OCI-LY7 (cell line): ENCODE measurements around the gene SNAP25. TPM values are rescaled to one million over a fixed set of nuclear protein-coding genes. Genes with fewer than 3 reads are reported as not detected.

ENCODE experiments used
- BruUV-seq: library from RNA; stranded (reverse); fragments of 400-500 nt; replicated peaks from 2 replicates; lab custom pipeline; 2021; lab: Mats Ljungman, UMichigan
- CTCF ChIA-PET: fragments of 300-600 bp; sonication (Branson Sonifier 250); formaldehyde crosslinking; loops from one replicate; lab custom pipeline; 2022; ENCODE audit warnings: antibody characterized with exemption; ENCODE audit not compliant: unreplicated experiment; lab: Charles Lee
- POLR2A ChIA-PET: fragments of 300-600 bp; sonication (Branson Sonifier 250); formaldehyde crosslinking; loops from one replicate; lab custom pipeline; 2022; ENCODE audit warnings: antibody characterized with exemption; lab: Charles Lee
- DNase-seq: peaks from one replicate; pipeline ENCODE4 v3.0.0-alpha.2; 2015; ENCODE audit warnings: low spot score
- H2AFZ ChIP-seq: fragments of 200-600 bp; sonication (generic), shearing (Covaris generic); 2 replicates; pipeline ENCODE4 v1.6.1; 2014; ENCODE audit warnings: mild to moderate bottlenecking, antibody characterized with exemption, low read length, moderate library complexity
- H3K27ac ChIP-seq: fragments of 200-600 bp; sonication (generic); 2 replicates; pipeline ENCODE4 v1.5.1; 2014; ENCODE audit warnings: mixed run types, low read depth, mild to moderate bottlenecking, moderate library complexity, low read length, inconsistent platforms; ENCODE audit not compliant: poor library complexity, severe bottlenecking
- H3K36me3 ChIP-seq: fragments of 200-600 bp; sonication (generic); 2 replicates; pipeline ENCODE4 v1.6.1; 2014; ENCODE audit warnings: mild to moderate bottlenecking, antibody characterized with exemption, low read length, moderate library complexity, mixed read lengths; ENCODE audit not compliant: insufficient read depth
- H3K4me1 ChIP-seq: fragments of 200-600 bp; sonication (generic); 2 replicates; pipeline ENCODE4 v1.5.1; 2014; ENCODE audit warnings: mild to moderate bottlenecking, low read length; ENCODE audit not compliant: insufficient read depth, poor library complexity, severe bottlenecking
- H3K4me2 ChIP-seq: fragments of 200-600 bp; sonication (generic); 2 replicates; pipeline ENCODE4 v1.6.1; 2014; ENCODE audit warnings: mild to moderate bottlenecking, low read length
- H3K4me3 ChIP-seq: fragments of 200-600 bp; sonication (generic); 2 replicates; pipeline ENCODE4 v1.5.1; 2014; ENCODE audit warnings: mild to moderate bottlenecking, low read depth, low read length; ENCODE audit not compliant: poor library complexity, severe bottlenecking
- H3K79me2 ChIP-seq: fragments of 200-600 bp; sonication (generic); 2 replicates; pipeline ENCODE4 v1.6.1; 2016; ENCODE audit warnings: low read depth, mild to moderate bottlenecking, low read length, moderate library complexity, mixed read lengths; ENCODE audit not compliant: insufficient read depth
- H3K9me2 ChIP-seq: fragments of 200-600 bp; sonication (generic); 2 replicates; pipeline ENCODE4 v1.6.1; 2016; ENCODE audit warnings: mild to moderate bottlenecking, low read length, mixed read lengths; ENCODE audit not compliant: insufficient read depth
- H3K9me3 ChIP-seq: fragments of 200-600 bp; sonication (generic); 2 replicates; pipeline ENCODE4 v1.6.1; 2014; ENCODE audit warnings: mild to moderate bottlenecking, mixed run types, low read length, mixed read lengths
- H4K20me1 ChIP-seq: fragments of 200-600 bp; sonication (generic); 2 replicates; pipeline ENCODE4 v1.6.1; 2014; ENCODE audit warnings: mild to moderate bottlenecking, antibody characterized with exemption, low read length, moderate library complexity, mixed read lengths; ENCODE audit not compliant: insufficient read depth
- CTCF ChIP-seq: fragments of 200-600 bp; sonication (generic); conservative IDR thresholded peaks from 2 replicates; pipeline ENCODE4 v1.5.1; 2014; ENCODE audit warnings: mild to moderate bottlenecking, antibody characterized with exemption, low read length, moderate library complexity, mixed read lengths
- EZH2phosphoT487 ChIP-seq: fragments of 200-600 bp; sonication (generic); IDR thresholded peaks from 2 replicates; pipeline ENCODE4 v1.6.1; 2018; ENCODE audit warnings: low read depth, borderline replicate concordance, mild to moderate bottlenecking, mixed run types, antibody characterized with exemption, low read length, moderate library complexity, mixed read lengths
- intact Hi-C: fragments of 100-400 bp; cut with micrococcal nuclease; formaldehyde crosslinking; loops from one replicate; pipeline ENCODE4 v1.10.0; 2022; ENCODE audit not compliant: unreplicated experiment
- total RNA-seq, 2 experiments: library from RNA; depleted of rRNA in 1 of 2; stranded (reverse); fragments of >200 nt in 1 of 2; shearing (Covaris generic) in 1 of 2; gene quantifications; 2 replicates each; pipeline ENCODE4 v1.2.3, GENCODE V29; 2014 to 2022

The SNAP25 gene
- total RNA-seq, 2 experiments from 2014 or later: not detected

- POLR2A ChIA-PET: interaction anchor here (0.6 kb wide), 1 partner anchor 789 kb away, joined by 3 read pairs; no protein-coding TSS in a partner anchor
- H3K4me2 ChIP-seq: no peak overlapping the region
- intact Hi-C loops: no loop called here
- no peak overlapping the region for H2AFZ ChIP-seq
- no peak overlapping the region for H3K4me3 ChIP-seq
- H3K4me1 ChIP-seq: no peaks in the 10 kb centered on the region
- H3K9me2 ChIP-seq: no peaks in the 10 kb centered on the region
- no peaks in the 10 kb centered on the region for H3K36me3 ChIP-seq
- no peaks in the 10 kb centered on the region for H3K9me3 ChIP-seq
- H3K27ac ChIP-seq: no peak overlapping the region
- CTCF ChIA-PET: no interaction called here
- H4K20me1 ChIP-seq: no peaks in the 10 kb centered on the region
- no peak for DNase-seq
- no peaks in the 10 kb centered on the region for H3K79me2 ChIP-seq
- TF ChIP-seq EZH2phosphoT487 (no peak), CTCF (peak; percentile 63)
- no TSS peak for BruUV-seq
Observed at GRCh38 chr20:10179574-10180298, 38.9 kb upstream of the SNAP25 start.

GRCh38 chr20:10180651-10181235 lies 37.9 kb upstream of the SNAP25 start:
- BruUV-seq: no TSS peak
- Histone ChIP-seq H4K20me1 (no peaks in the 10 kb centered on the region), H2AFZ (no peak overlapping the region), H3K4me3 (no peak overlapping the region), H3K9me2 (no peaks in the 10 kb centered on the region), H3K4me1 (no peaks in the 10 kb centered on the region), H3K36me3 (no peaks in the 10 kb centered on the region), H3K79me2 (no peaks in the 10 kb centered on the region), H3K4me2 (no peak overlapping the region), H3K9me3 (no peaks in the 10 kb centered on the region), H3K27ac (no peak overlapping the region)
- ChIA-PET POLR2A (no interaction called here), CTCF (no interaction called here)
- intact Hi-C loops: no loop called here
- DNase-seq: no peak
- no peak for TF ChIP-seq CTCF
- TF ChIP-seq EZH2phosphoT487: no peak
